HFF-Myc (cell line): ENCODE results near the gene REXO4.

Experiments
- DNase-seq: peaks from one replicate; pipeline ENCODE4 v3.0.0-alpha.2; 2011; ENCODE audit warnings: low read depth; ENCODE audit errors: extremely low read depth
- H3K4me3 ChIP-seq: replicated peaks from 2 replicates; pipeline ENCODE4 v1.5.1; 2011; ENCODE audit warnings: low read depth, mild to moderate bottlenecking, control low read depth, low read length
- TF ChIP-seq, protein P1 (sequence below): IDR thresholded peaks from 2 replicates; pipeline ENCODE4 v1.5.1; 2012; ENCODE audit warnings: mild to moderate bottlenecking, low read depth, low read length, control low read depth; ENCODE audit errors: missing control alignments

The REXO4 gene

DNA sequence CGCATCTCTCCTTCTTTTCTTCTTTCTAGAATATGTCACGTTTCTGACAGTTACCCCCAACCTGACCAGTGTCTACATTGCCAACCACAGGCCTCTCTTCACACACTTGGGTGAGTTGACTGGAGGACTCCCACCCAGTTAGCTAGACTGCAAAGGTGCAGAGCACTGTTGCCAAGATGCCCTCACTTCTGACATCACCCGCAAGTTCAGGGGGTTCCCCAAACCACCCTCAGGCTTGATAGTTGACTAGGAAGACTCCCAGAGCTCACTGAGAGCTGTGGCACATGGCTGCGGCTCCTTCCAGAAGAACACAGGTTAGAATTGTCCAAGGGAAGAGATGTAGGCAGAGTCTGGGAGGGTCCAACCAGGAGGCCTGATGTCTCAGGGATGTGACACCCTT lies 21.5 kb upstream of the REXO4 start:
- no peak for DNase-seq
- H3K4me3 ChIP-seq, result no peak overlapping the region
- TF ChIP-seq, protein P1, sequence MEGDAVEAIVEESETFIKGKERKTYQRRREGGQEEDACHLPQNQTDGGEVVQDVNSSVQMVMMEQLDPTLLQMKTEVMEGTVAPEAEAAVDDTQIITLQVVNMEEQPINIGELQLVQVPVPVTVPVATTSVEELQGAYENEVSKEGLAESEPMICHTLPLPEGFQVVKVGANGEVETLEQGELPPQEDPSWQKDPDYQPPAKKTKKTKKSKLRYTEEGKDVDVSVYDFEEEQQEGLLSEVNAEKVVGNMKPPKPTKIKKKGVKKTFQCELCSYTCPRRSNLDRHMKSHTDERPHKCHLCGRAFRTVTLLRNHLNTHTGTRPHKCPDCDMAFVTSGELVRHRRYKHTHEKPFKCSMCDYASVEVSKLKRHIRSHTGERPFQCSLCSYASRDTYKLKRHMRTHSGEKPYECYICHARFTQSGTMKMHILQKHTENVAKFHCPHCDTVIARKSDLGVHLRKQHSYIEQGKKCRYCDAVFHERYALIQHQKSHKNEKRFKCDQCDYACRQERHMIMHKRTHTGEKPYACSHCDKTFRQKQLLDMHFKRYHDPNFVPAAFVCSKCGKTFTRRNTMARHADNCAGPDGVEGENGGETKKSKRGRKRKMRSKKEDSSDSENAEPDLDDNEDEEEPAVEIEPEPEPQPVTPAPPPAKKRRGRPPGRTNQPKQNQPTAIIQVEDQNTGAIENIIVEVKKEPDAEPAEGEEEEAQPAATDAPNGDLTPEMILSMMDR, result no peak

GRCh38 chr9:133437753-133438531 lies 20.1 kb upstream of the REXO4 start:
- TF ChIP-seq, protein P1, result peak; percentile 17
- no peak for DNase-seq
- H3K4me3 ChIP-seq, result no peak overlapping the region

- no peak for DNase-seq
- H3K4me3 ChIP-seq, result no peak overlapping the region
- TF ChIP-seq, protein P1, result no peak
Measured at GRCh38 chr9:133436681-133437080, 18.9 kb upstream of the REXO4 start.

- TF ChIP-seq, protein P1, result no peak
- H3K4me3 ChIP-seq, result no peak overlapping the region
- DNase-seq, result no peak
Measured at GRCh38 chr9:133433351-133433843, 15.6 kb upstream of the REXO4 start.

- TF ChIP-seq, protein P1, result no peak
- H3K4me3 ChIP-seq, result no peak overlapping the region
- DNase-seq, result no peak
Measured at GRCh38 chr9:133430244-133430643, 12.4 kb upstream of the REXO4 start.

DNA sequence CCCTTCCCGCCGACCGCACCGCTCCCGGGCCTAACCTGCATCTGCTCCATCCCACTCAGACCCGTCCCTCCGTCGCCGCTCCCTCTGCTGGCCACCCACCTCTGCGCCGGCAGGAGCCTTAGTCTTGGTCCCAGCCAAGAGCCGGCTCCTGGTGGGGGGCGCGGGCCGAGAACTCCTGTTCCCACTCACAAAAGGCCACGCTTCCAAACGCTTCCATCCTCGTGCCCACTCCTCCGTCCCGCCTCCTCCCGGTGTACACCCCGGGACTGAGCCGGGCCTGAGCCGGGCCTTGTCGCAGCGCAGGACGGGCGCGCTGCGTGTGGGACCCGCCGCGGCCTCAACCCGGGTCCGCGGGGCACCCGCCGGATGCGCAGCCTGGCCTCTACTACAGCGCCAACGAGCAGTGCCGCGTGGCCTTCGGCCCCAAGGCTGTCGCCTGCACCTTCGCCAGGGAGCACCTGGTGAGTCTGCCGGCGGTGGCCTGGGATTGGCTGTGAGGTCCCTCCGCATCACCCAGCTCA lies 11.9 kb upstream of the REXO4 start:
- TF ChIP-seq, protein P1, result peak; percentile 46

More for the DNA sequence above, 11.9 kb upstream of the REXO4 start:
- no peak overlapping the region for H3K4me3 ChIP-seq
- DNase-seq, result no peak
